K562 (cell line): ENCODE data around the gene SLAMF6. TPM values are rescaled to one million over a fixed set of nuclear protein-coding genes. Genes with fewer than 3 reads are reported as not detected.
A peak's percentile ranks its signal among the peaks of the same experiment; 100 is the strongest.

Source experiments
- BMI1 ChIP-seq: fragments of 150-350 bp; IDR thresholded peaks from 2 replicates; pipeline ENCODE4 v1.6.1; 2014; ENCODE audit warnings: low read length
- CBFB ChIP-seq: sonication (generic); formaldehyde crosslinking; IDR thresholded peaks from 2 replicates; pipeline ENCODE4 v1.4.0; 2020; ENCODE audit warnings: mild to moderate bottlenecking, missing genetic modification reagents
- ETV6 ChIP-seq, 3 experiments: fragments of 150-350 bp in 1 of 3; sonication (generic) in 1 of 3; formaldehyde crosslinking in 1 of 3; IDR thresholded peaks; 2 replicates each; pipeline versions ENCODE4 v1.6.1 to v1.8.0; 2014 to 2022; ENCODE audit warnings: borderline replicate concordance in 2 of 3, low read depth in 2 of 3, antibody characterized with exemption in 1 of 3, low read length in 1 of 3, mild to moderate bottlenecking in 1 of 3, missing genetic modification reagents in 1 of 3
- FOXP1 ChIP-seq: sonication (generic); formaldehyde crosslinking; IDR thresholded peaks from 2 replicates; pipeline ENCODE4 v1.8.0; 2022; ENCODE audit warnings: mild to moderate bottlenecking, missing genetic modification reagents
- HDGF ChIP-seq: fragments of 450-650 bp; IDR thresholded peaks from 2 replicates; pipeline ENCODE4 v1.6.1; 2016
- KAT2B ChIP-seq: IDR thresholded peaks from one replicate; pipeline ENCODE4 v1.6.1; 2012; ENCODE audit warnings: low read depth, mild to moderate bottlenecking, control low read depth, inconsistent platforms, low read length, moderate library complexity
- MYC ChIP-seq, 2 experiments: fragments of 250-450 bp in 1 of 2; sonication (Bioruptor Pico) in 1 of 2; IDR thresholded peaks; 2 replicates each; pipeline versions ENCODE4 v1.5.1 to v1.6.1; 2012 to 2021; ENCODE audit warnings: low read depth in 2 of 2, borderline replicate concordance in 1 of 2, improper control_type of control experiment in 1 of 2, low read length in 1 of 2, mild to moderate bottlenecking in 1 of 2, moderate library complexity in 1 of 2
- MYNN ChIP-seq, 2 experiments: sonication (generic); formaldehyde crosslinking in 1 of 2; IDR thresholded peaks; 2 replicates each; pipeline versions ENCODE4 v1.5.0 to v1.6.1; 2016 to 2020; ENCODE audit warnings: antibody characterized with exemption in 1 of 2, missing genetic modification reagents in 1 of 2
- NFATC3 ChIP-seq: fragments of 450-650 bp; IDR thresholded peaks from 2 replicates; pipeline ENCODE4 v1.6.1; 2017; ENCODE audit warnings: mild to moderate bottlenecking
- PHF20 ChIP-seq: fragments of 450-650 bp; IDR thresholded peaks from 2 replicates; pipeline ENCODE4 v1.6.1; 2018; ENCODE audit not compliant: partially characterized antibody
- PYGO2 ChIP-seq: fragments of 450-650 bp; IDR thresholded peaks from 2 replicates; pipeline ENCODE4 v1.6.1; 2016; ENCODE audit warnings: mild to moderate bottlenecking, missing genetic modification characterization, moderate library complexity, missing compliant biosample characterization
- REST ChIP-seq, 2 experiments: fragments of 450-650 bp; formaldehyde crosslinking in 1 of 2; IDR thresholded peaks; 2 replicates each; pipeline versions ENCODE4 v1.4.0 to v1.6.1; 2014 to 2020; ENCODE audit warnings: mild to moderate bottlenecking in 2 of 2, borderline replicate concordance in 1 of 2, low read depth in 1 of 2
- RFX5 ChIP-seq: IDR thresholded peaks from 2 replicates; pipeline ENCODE4 v1.6.1; 2011; ENCODE audit warnings: low read depth, mild to moderate bottlenecking, improper control_type of control experiment, low read length
- RHOXF2B ChIP-seq: fragments of 250-450 bp; sonication (Bioruptor Pico); conservative IDR thresholded peaks from 2 replicates; pipeline ENCODE4 v1.5.1; 2021
- TCF15 ChIP-seq: fragments of 250-450 bp; sonication (Bioruptor Pico); IDR thresholded peaks from 2 replicates; pipeline ENCODE4 v1.8.0; 2022; ENCODE audit warnings: moderate library complexity, mild to moderate bottlenecking, inconsistent platforms
- U2AF2 ChIP-seq: fragments of 200-400 bp; formaldehyde crosslinking; optimal IDR thresholded peaks from 2 replicates; pipeline ENCODE3; 2017; ENCODE audit warnings: low read depth, mild to moderate bottlenecking, low read length
- ZBTB7A ChIP-seq: IDR thresholded peaks from 2 replicates; pipeline ENCODE4 v1.6.1; 2011; ENCODE audit warnings: low read depth, mild to moderate bottlenecking, low read length, moderate library complexity, borderline replicate concordance; ENCODE audit not compliant: control insufficient read depth
- ZNF253 ChIP-seq: fragments of 250-450 bp; sonication (Bioruptor Pico); conservative IDR thresholded peaks from 2 replicates; pipeline ENCODE4 v1.6.1; 2021; ENCODE audit warnings: mild to moderate bottlenecking
- ZZZ3 ChIP-seq: fragments of 450-650 bp; IDR thresholded peaks from 2 replicates; pipeline ENCODE4 v1.6.1; 2016; ENCODE audit warnings: antibody characterized with exemption, mild to moderate bottlenecking, moderate library complexity
- polyA plus RNA-seq, 8 experiments: library from polyadenylated mRNA; depleted of rRNA in 4 of 8; stranded (reverse) in 5 of 8; unstranded in 3 of 8; fragments of >200 nt; fragmentation: Nextera tagmentation in 2 of 8; fragmentation: Illumina TruSeq in 1 of 8; extraction: Ambion mirVana in 2 of 8; extraction: Trizol in 1 of 8; gene quantifications; 2 replicates each; pipeline versions ENCODE4 v1.2.1 to v1.2.3, GENCODE V29; 2011 to 2014; ENCODE audit warnings: inconsistent platforms in 1 of 8, missing spikeins in 1 of 8
- total RNA-seq, 7 experiments: library from RNA; depleted of rRNA in 6 of 7; stranded (reverse); fragments of >200 nt in 6 of 7; fragmentation: Illumina TruSeq in 2 of 7; extraction: Trizol in 2 of 7; gene quantifications; 2 replicates each; pipeline versions ENCODE4 v1.2.1 to v1.2.3, GENCODE V29; 2011 to 2021; ENCODE audit warnings: low replicate concordance in 1 of 7

SLAMF6 gene
- total and polyA plus RNA-seq, 9 of the 15 experiments (the other 6 are each of a cell fraction or from before 2014, with no cell fraction given): 0.56 to 4.8 (median 1.1) TPM

GRCh38 chr1:160539990-160540858 lies 17.2 kb upstream of the SLAMF6 start (continued):
- TF ChIP-seq ETV6 (IDR thresholded peaks at IDR 0.05; ENCODE audit: borderline replicate concordance in 1 of 2, low read depth in 2 of 2, low read length in 1 of 2) (peak; percentile 47 to 94; a peak in 3 of 4 replicates), ETV6 (CRISPR knock-in tag; IDR thresholded peaks at IDR 0.05; ENCODE audit: borderline replicate concordance) (no peak), RFX5 (no peak), MYNN (IDR thresholded peaks at IDR 0.05) (peak; percentile 96), MYNN (CRISPR knock-in tag; IDR thresholded peaks at IDR 0.05) (no peak), RHOXF2B (CRISPR knock-in tag) (no peak), U2AF2 (no peak), CBFB (peak; percentile 99), PHF20 (no peak), NFATC3 (peak; percentile 91), ZBTB7A (peak; percentile 65; the same call in 1 of the 2 replicates), MYC (IDR thresholded peaks at IDR 0.05; ENCODE audit: low read depth, low read length) (peak; percentile 69), MYC (CRISPR knock-in tag; IDR thresholded peaks at IDR 0.05; ENCODE audit: borderline replicate concordance, low read depth) (no peak), BMI1 (no peak), TCF15 (CRISPR knock-in tag) (no peak), HDGF (no peak), ZZZ3 (no peak), ZNF253 (CRISPR knock-in tag) (no peak), KAT2B (no peak), PYGO2 (tag) (peak; percentile 99), FOXP1 (CRISPR knock-in tag) (peak; percentile 99), REST (IDR thresholded peaks at IDR 0.05; ENCODE audit: borderline replicate concordance) (peak; percentile 76; the same call in 1 of the 2 replicates), REST (CRISPR knock-in tag; IDR thresholded peaks at IDR 0.05; ENCODE audit: low read depth) (no peak)
